Hepatocyte (in vitro differentiated cells): ENCODE measurements around the gene FMNL3. TPM values are rescaled to one million over a fixed set of nuclear protein-coding genes. Genes with fewer than 3 reads are reported as not detected.

Experiments
- DNase-seq: peaks from one replicate; pipeline ENCODE4 v3.0.0-alpha.2; 2016; ENCODE audit warnings: low spot score
- H2AFZ ChIP-seq: fragments of 200-600 bp; sonication (generic); 2 replicates; pipeline ENCODE4 v1.6.0; 2016; ENCODE audit warnings: antibody characterized with exemption, mild to moderate bottlenecking
- H3K27ac ChIP-seq: fragments of 200-600 bp; sonication (generic); 2 replicates; pipeline ENCODE4 v1.5.1; 2016; ENCODE audit warnings: mild to moderate bottlenecking
- H3K27me3 ChIP-seq: fragments of 200-600 bp; sonication (generic); 2 replicates; pipeline ENCODE4 v1.6.1; 2016
- H3K36me3 ChIP-seq: fragments of 200-600 bp; sonication (generic); replicated peaks from 2 replicates; pipeline ENCODE4 v1.5.1; 2016; ENCODE audit warnings: low read depth; ENCODE audit not compliant: insufficient read depth
- H3K4me1 ChIP-seq: fragments of 200-600 bp; sonication (generic); 2 replicates; pipeline ENCODE4 v1.5.1; 2016; ENCODE audit warnings: mild to moderate bottlenecking, moderate library complexity; ENCODE audit not compliant: insufficient read depth
- H3K4me2 ChIP-seq: fragments of 200-600 bp; sonication (generic); 2 replicates; pipeline ENCODE4 v1.6.0; 2016
- H3K4me3 ChIP-seq: fragments of 200-600 bp; sonication (generic); 2 replicates; pipeline ENCODE4 v1.5.1; 2016; ENCODE audit warnings: mild to moderate bottlenecking
- H3K79me2 ChIP-seq: fragments of 200-600 bp; sonication (generic); 2 replicates; pipeline ENCODE4 v1.6.0; 2017; ENCODE audit warnings: mild to moderate bottlenecking
- H3K9me2 ChIP-seq: fragments of 200-600 bp; sonication (generic); replicated peaks from 2 replicates; pipeline ENCODE4 v1.6.0; 2017; ENCODE audit warnings: mild to moderate bottlenecking; ENCODE audit not compliant: insufficient read depth
- H3K9me3 ChIP-seq: fragments of 200-600 bp; sonication (generic); 2 replicates; pipeline ENCODE4 v1.5.1; 2016; ENCODE audit warnings: low read depth, mild to moderate bottlenecking
- H4K20me1 ChIP-seq: fragments of 200-600 bp; sonication (generic); 2 replicates; pipeline ENCODE4 v1.6.0; 2016; ENCODE audit warnings: mild to moderate bottlenecking; ENCODE audit not compliant: insufficient read depth, poor library complexity, severe bottlenecking
- EZH2 ChIP-seq: fragments of 200-600 bp; sonication (generic); IDR thresholded peaks from 2 replicates; pipeline ENCODE4 v1.6.1; 2016; ENCODE audit warnings: antibody characterized with exemption, mild to moderate bottlenecking, borderline replicate concordance
- EZH2phosphoT487 ChIP-seq: fragments of 200-600 bp; sonication (generic); IDR thresholded peaks from one replicate; pipeline ENCODE4 v1.6.1; 2018; ENCODE audit warnings: antibody characterized with exemption, mild to moderate bottlenecking, low read depth, moderate library complexity; ENCODE audit not compliant: unreplicated experiment, severe bottlenecking
- WGBS: methylation state at CpG from one replicate; pipeline ENCODE4 v1.1.6; 2016; ENCODE audit warnings: low lambda C conversion rate; ENCODE audit errors: missing lambda C conversion rate; 5-methylcytosine and 5-hydroxymethylcytosine counted together
- polyA plus RNA-seq: library from polyadenylated mRNA; unstranded; fragments of >200 nt; fragmentation: Nextera tagmentation; extraction: Ambion mirVana; gene quantifications from 2 replicates; pipeline ENCODE4 v1.2.1, GENCODE V29; 2016
- total RNA-seq: library from RNA; depleted of rRNA; stranded (reverse); fragments of >200 nt; gene quantifications from 2 replicates; pipeline ENCODE4 v1.2.3, GENCODE V29; 2014
- TF ChIP-seq, protein P1 (sequence below): fragments of 200-600 bp; sonication (generic); IDR thresholded peaks from 2 replicates; pipeline ENCODE4 v1.5.1; 2016; ENCODE audit warnings: antibody characterized with exemption, mild to moderate bottlenecking; ENCODE audit not compliant: poor library complexity

FMNL3 gene
- total and polyA plus RNA-seq, 2 experiments from 2014 or later, result 5.8 to 8.3 TPM

DNA sequence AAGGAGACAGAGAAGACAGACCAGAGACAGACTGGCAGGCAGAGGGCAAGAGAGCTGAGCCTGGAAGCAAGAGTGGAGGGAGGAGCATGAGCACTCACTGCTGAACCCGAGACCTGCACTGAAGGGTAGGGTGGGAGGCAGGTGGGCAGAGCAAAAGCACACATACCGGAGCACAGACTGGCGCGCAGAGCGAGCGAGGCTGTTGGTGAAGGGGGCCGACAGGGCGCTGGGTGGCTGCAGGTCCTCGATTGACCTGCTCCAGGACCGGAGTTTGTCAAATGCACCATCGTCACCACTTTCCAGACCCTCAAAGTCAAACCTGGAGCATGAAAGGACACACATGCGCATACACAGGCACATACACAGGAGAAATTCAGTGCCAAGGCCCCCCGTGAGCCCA is 48.9 kb downstream of the FMNL3 start:
- 97% methylated on average over 13 of the region's 13 CpGs for WGBS
- no peaks in the 10 kb centered on the region for H3K36me3 ChIP-seq

DNA sequence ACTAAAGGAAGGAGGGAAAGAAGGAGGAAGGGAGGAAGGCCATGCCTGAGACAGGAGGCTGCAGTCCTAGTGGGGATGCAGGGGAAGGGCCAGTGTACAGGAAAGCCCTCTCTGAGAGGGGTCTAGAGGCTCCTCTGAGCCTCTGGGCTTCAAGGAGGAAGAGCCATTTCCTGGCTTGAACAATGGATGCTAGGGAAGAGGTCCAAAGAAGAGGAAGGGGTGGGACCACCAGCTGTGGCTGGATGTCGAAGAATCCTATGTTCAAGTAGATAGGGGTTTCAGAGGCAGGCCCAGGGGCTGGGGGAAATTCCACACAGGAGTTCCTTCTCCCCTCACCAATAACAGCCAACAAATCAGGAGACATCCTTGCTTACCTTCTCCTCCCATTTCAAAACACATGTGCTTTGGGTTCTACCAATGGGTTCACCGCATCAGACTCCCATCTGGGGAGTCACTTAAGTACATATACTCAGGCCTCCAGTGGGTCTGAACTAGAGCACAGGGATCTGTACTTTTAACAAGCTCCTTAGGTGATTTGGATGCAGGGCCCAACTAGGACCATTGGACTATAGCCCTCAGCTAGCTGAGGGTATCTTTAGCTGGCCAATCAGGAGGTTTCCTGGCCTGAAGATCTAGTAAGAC is 51.5 kb downstream of the FMNL3 start:
- no peak for DNase-seq
- Histone ChIP-seq H3K27ac (no peak overlapping the region), H3K4me1 (no peaks in the 10 kb centered on the region), H3K27me3 (no peaks in the 10 kb centered on the region), H3K9me3 (no peaks in the 10 kb centered on the region), H3K4me3 (no peak overlapping the region), H2AFZ (no peak overlapping the region), H3K36me3 (no peaks in the 10 kb centered on the region), H3K4me2 (no peak overlapping the region), H4K20me1 (no peaks in the 10 kb centered on the region), H3K9me2 (no peaks in the 10 kb centered on the region), H3K79me2 (no peaks in the 10 kb centered on the region)
- TF ChIP-seq EZH2phosphoT487 (no peak), EZH2 (no peak)
- TF ChIP-seq, protein P1, sequence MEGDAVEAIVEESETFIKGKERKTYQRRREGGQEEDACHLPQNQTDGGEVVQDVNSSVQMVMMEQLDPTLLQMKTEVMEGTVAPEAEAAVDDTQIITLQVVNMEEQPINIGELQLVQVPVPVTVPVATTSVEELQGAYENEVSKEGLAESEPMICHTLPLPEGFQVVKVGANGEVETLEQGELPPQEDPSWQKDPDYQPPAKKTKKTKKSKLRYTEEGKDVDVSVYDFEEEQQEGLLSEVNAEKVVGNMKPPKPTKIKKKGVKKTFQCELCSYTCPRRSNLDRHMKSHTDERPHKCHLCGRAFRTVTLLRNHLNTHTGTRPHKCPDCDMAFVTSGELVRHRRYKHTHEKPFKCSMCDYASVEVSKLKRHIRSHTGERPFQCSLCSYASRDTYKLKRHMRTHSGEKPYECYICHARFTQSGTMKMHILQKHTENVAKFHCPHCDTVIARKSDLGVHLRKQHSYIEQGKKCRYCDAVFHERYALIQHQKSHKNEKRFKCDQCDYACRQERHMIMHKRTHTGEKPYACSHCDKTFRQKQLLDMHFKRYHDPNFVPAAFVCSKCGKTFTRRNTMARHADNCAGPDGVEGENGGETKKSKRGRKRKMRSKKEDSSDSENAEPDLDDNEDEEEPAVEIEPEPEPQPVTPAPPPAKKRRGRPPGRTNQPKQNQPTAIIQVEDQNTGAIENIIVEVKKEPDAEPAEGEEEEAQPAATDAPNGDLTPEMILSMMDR, result no peak
- 100% methylated on average over 2 of the region's 2 CpGs for WGBS

More for the DNA sequence above, 48.9 kb downstream of the FMNL3 start:
- Histone ChIP-seq H2AFZ (no peak overlapping the region), H3K9me3 (no peaks in the 10 kb centered on the region), H3K27ac (no peak overlapping the region), H3K27me3 (no peaks in the 10 kb centered on the region), H3K4me2 (no peak overlapping the region), H3K4me1 (peaks cover 7% of the 10 kb centered on the region), H3K9me2 (no peaks in the 10 kb centered on the region), H4K20me1 (no peaks in the 10 kb centered on the region), H3K4me3 (no peak overlapping the region), H3K79me2 (no peaks in the 10 kb centered on the region)
- TF ChIP-seq EZH2 (no peak), EZH2phosphoT487 (no peak)
- TF ChIP-seq, protein P1, result no peak
- no peak for DNase-seq

DNA sequence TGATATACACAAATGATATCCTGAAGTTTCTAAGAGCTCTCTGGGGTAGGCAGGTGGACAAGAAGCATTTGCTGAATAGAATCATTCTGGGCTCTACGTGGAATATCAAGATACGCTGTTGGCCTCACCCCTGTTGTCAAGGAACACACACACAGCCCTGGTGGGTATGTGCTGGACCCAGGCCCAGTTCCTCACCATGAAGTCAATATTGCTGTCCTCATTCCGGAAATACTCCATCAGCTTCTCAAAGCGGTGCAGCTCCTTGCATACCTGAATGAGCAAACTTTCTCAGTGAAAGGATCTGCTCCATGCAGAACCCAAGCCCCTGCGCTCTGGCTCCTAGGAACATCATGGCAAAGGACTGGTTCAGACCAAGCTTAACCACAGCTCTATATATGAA is 52.5 kb downstream of the FMNL3 start:
- Histone ChIP-seq H3K4me3 (no peak overlapping the region), H3K79me2 (no peaks in the 10 kb centered on the region), H3K27me3 (no peaks in the 10 kb centered on the region), H4K20me1 (no peaks in the 10 kb centered on the region), H3K27ac (no peak overlapping the region), H3K9me2 (no peaks in the 10 kb centered on the region), H2AFZ (no peak overlapping the region), H3K9me3 (no peaks in the 10 kb centered on the region), H3K4me2 (no peak overlapping the region), H3K4me1 (no peaks in the 10 kb centered on the region), H3K36me3 (no peaks in the 10 kb centered on the region)
- no peak for TF ChIP-seq EZH2
- no peak for TF ChIP-seq EZH2phosphoT487
- TF ChIP-seq, protein P1, result no peak
- DNase-seq, result no peak
- WGBS, result 95% methylated on average over 5 of the region's 5 CpGs
